K562 (cell line): Measurements from ENCODE around the gene NPAS2. TPM values are rescaled to one million over a fixed set of nuclear protein-coding genes. Genes with fewer than 3 reads are reported as not detected.

Experiments
- NR3C1 ChIP-seq: sonication (generic); formaldehyde crosslinking; IDR thresholded peaks from 2 replicates; pipeline ENCODE4 v1.8.1; 2022; ENCODE audit warnings: missing genetic modification reagents
- ZNF592 ChIP-seq: fragments of 450-650 bp; IDR thresholded peaks from 2 replicates; pipeline ENCODE4 v1.6.1; 2017; ENCODE audit warnings: antibody characterized with exemption, mild to moderate bottlenecking
- polyA plus RNA-seq, 8 experiments: library from polyadenylated mRNA; depleted of rRNA in 4 of 8; stranded (reverse) in 5 of 8; unstranded in 3 of 8; fragments of >200 nt; fragmentation: Nextera tagmentation in 2 of 8; fragmentation: Illumina TruSeq in 1 of 8; extraction: Ambion mirVana in 2 of 8; extraction: Trizol in 1 of 8; gene quantifications; 2 replicates each; pipeline versions ENCODE4 v1.2.1 to v1.2.3, GENCODE V29; 2011 to 2014; ENCODE audit warnings: inconsistent platforms in 1 of 8, missing spikeins in 1 of 8
- total RNA-seq, 7 experiments: library from RNA; depleted of rRNA in 6 of 7; stranded (reverse); fragments of >200 nt in 6 of 7; fragmentation: Illumina TruSeq in 2 of 7; extraction: Trizol in 2 of 7; gene quantifications; 2 replicates each; pipeline versions ENCODE4 v1.2.1 to v1.2.3, GENCODE V29; 2011 to 2021; ENCODE audit warnings: low replicate concordance in 1 of 7
- TF ChIP-seq, protein P1 (sequence below), 2 experiments: fragments of 450-650 bp; conservative IDR thresholded peaks; 2 replicates each; pipeline ENCODE4 v1.6.1; 2017; ENCODE audit warnings: mild to moderate bottlenecking in 2 of 2, moderate library complexity in 2 of 2

NPAS2 gene
- total and polyA plus RNA-seq, 9 of the 15 experiments (the other 6 are each of a cell fraction or from before 2014, with no cell fraction given): 0.06 to 0.29 (median 0.07) TPM; not detected in 5

DNA sequence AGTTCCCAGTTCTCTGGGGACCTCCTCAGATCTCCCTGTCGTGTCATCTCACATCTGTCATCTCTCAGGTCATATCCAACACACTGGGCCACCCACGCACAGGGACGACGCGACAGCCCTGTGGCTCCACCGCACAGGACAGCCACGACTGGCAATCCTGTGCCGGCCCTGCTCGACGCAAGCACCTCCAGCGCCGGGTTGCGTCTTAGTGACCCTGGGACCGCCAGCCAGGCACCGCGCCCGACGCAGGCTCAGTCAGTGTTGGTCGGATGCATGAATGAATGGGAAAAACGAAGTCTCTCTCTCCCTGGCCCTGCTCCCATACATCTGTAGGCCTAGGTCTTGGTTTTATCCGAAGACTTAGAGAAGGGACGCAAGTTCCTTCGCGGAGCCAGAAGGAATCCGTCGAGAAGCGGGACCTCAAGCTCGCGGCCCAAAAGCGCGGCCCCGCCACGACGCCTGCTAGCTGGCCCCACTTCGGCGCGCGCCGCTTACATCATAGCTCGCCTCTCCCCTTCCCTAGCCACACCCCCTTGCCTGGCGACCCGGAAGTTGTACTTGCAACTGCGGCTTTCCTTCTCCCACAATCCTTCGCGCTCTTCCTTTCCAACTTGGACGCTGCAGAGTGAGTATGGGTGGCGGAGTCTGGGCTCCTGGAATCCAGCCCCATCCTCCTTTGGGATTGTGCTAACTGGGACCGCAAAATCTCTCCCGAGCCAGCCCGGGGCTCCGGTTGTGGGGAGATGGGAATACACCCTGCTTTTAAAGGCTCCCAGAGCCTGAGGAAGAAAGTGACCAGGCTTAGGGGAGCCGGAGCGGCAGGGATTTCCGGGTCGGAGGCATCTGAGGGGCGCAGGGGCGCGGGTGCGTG is 182.0 kb downstream of the NPAS2 start, which contains the start of gene RPL31 (continued):
- TF ChIP-seq ZNF592: peak; percentile 98
- TF ChIP-seq, protein P1, sequence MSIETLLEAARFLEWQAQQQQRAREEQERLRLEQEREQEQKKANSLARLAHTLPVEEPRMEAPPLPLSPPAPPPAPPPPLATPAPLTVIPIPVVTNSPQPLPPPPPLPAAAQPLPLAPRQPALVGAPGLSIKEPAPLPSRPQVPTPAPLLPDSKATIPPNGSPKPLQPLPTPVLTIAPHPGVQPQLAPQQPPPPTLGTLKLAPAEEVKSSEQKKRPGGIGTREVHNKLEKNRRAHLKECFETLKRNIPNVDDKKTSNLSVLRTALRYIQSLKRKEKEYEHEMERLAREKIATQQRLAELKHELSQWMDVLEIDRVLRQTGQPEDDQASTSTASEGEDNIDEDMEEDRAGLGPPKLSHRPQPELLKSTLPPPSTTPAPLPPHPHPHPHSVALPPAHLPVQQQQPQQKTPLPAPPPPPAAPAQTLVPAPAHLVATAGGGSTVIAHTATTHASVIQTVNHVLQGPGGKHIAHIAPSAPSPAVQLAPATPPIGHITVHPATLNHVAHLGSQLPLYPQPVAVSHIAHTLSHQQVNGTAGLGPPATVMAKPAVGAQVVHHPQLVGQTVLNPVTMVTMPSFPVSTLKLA (conservative IDR thresholded peaks at IDR 0.05): peak; percentile 74 to 79; a peak in 3 of 4 replicates
- TF ChIP-seq NR3C1: peak; percentile 99
